ENCODE measurements around the gene POLN. TPM values are rescaled to one million over a fixed set of nuclear protein-coding genes. Genes with fewer than 3 reads are reported as not detected.
A peak's percentile ranks its signal among the peaks of the same experiment; 100 is the strongest.

The POLN gene
- polyA plus RNA-seq, 1 donor, result 6.6 TPM

DNA sequence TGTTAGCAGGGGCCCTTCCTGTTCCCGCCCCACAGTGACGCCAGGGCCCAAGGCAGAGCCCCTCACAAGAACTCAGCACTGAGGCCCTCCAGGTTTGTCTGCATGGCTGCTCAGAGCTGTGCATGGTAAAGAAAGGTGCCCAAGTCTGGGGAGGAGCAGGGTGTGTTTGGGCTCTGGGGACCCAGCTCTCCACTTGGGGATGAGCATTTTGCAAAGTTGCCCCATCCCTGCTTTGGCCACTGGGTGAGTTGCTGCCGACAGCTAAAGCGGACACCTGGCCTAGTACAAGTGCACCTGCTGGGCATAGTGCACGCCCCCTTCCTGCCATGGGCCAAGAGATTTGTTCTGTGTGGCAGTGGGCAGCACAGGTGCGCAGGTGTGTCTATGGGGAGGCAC, 22.0 kb upstream of the POLN start:
- DNase-seq, result no peak

DNA sequence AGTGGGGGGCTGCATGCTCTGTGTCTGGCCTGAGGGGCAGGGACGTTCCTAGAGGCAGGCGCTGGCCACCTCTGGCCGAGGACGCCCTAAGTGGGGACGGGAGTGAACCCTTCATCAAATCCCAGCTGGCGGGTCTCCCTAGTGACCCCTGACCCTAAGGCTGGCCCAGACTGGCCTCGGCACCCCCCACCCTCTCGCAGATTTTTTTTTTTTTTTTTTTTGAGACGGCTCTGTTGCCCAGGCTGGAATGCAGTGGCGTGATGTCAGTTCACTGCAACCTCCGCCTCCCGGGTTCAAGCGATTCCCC, 21.0 kb upstream of the POLN start:
- no peak for DNase-seq

DNA sequence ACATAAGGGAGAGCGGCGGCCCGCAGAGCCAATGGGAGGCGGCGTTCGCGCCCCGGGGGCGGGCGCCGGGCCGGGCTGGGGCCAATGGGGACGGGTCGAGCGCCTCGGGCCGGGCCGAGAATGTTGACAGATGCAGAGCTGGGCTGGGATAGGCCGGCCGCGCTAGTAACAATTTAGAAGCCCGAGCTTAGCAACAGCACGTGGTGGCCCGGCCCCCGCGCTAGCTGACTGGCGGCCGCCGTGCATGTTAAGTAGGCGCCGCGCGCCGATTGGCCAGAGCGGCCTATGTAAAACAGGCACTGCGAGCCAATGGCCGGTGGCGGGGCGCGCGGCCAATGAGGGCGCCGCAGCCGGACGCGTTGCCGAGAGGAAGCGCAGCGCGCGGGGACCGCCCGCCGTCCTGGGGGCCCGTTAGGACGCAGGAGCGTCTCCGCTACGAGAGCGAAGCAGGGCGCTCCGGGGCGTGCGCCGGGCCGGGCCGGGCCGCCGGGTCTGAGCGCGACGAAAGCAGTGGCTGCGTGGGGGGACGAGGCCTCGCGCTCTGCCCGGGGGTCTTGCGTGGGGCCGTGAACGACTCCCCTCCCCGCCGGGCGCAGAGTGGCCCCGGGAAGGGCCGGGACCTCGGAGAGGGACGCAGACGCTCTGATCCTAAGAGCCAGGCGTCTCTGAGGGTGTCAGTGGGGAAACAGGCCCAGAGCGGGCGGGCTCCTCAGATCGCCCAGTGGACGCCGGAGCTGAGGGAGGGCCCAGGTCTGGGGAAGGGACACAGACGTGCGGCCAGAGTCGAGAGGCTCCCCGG, 20.4 kb upstream of the POLN start:
- peak; percentile 99 for DNase-seq

DNA sequence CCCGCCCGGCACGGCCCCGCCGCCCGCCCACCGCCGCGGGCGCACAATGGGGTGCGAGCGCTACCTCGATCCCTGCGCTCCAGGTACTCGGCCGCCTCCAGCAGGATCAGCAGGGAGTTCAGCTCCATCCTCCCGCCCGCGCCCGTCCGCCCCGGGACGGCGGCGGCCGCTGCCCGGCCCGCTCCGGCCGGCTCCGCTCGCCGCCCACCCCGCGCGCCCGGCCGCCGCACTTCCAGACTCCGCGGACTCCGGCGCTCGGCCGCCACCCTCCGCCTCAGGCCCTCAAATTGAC, 19.9 kb upstream of the POLN start, which contains the start of gene MXD4:
TSS of gene MXD4 (minus strand) at position 257 of the 292 bp plus-strand sequence. CDS start at position 128, 129 bp downstream.
- DNase-seq, result no peak

DNA sequence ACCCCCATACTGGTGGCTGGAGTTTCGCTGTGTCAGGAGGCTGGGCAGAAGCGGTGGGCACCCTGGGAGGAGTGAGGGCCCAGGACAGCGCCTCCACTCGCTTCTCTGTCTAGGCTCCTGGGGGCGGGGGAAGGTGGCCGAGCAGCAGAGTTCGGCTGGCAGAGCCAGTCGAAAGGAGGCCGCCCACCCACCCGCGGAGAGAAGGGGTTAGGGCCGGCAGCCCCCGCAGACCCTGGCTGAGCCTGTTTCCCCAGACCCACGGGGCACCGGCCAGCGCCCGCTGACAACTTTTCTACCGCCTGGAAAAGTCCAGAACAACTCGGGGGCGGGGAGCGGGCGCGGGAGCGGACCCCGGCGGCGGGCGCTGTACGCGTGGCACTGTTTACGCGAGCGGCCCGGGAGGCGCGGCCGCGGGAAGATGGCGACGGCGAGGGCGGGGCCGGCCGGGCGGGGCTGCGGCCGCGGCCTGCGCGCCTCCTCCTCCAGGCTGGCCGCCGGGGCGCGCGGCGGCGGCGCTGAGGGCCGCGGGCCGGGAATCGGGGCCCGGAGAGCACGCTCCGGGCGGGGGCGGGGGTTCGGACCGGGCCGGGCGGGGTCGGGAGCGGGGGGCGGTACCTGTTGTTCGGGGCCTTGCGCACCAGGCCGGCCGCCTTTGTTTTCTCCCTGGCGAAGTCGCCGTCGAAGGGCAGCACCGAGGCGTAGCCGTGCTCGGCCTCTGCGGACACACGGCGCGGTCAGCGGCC, 19.4 kb upstream of the POLN start:
- peak; percentile 15 for DNase-seq

DNA sequence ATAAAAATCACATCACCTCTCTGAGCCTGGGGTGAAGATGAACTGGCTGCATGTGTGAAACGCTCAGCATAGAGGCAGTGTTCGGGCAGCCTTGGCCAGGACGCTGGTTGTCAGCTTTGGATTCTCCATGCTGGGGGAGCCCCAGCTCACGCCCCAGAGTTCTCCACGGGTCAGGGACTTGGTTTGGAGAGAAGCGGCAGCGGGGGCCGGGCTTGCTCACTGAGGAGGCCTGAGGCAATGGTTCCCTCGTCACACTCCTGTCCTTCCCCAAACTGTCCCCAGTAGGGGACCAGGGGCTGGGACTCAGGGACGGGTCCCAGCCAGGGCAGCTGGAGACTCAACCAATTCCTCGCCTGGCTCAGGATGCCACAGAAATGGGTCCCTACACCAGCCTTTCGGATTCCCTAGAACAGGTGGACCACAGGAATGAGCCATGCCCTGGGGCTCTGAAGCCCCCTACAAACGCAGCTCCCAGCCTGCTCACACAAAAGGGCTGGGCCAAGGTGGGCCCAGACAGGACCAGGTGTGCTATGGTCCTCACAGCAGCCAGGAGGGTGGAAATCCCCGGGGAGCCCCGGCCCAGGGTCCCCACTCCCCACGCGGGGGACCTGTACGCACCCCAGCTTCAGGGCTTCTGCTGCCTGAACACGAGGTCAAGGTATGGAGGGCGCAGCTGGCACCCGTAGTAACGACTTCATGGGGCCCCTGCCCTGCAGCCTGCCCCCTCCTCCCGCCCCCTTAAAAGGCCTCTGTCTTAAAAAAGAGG, 18.6 kb upstream of the POLN start:
- no peak for DNase-seq

DNA sequence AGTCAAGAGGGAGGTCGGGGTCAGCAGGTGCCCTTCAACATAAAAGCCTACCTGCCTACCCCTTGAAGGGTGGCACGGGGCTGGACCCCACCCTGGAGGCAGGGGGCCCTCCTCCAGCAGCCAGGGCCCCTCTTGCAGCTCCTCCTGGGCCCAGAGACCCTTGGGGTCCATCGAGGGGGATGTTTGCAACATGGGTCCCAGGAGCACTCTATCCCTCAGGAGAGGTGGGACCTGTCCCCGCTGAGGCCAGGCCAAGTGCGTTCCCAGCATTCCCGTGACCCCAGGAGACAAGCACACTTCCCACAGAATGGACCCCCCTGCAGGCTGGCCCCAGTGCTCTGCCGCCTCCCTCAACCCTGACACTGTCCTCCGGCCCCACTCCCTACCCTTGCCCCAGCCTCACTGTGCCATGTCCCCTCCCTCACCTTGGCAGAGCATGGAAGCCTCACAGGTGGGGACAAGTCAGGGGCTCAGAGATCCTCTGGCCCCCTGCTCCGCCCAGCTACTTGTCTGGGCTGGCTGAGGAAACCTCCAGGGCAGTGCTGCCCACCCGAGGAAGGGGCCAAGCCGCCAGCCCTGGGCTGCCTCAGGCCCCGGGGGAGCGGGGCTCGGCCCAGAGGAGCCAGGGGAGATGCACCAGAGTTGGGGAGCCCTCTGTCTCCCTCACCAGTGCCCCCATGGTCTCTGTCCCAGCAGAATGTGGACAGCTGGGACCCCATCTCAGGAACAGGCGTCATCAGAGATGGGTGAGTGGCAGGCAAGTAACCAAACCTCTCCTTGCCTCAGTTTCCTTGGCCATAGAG, 17.8 kb upstream of the POLN start:
- DNase-seq, result no peak

DNA sequence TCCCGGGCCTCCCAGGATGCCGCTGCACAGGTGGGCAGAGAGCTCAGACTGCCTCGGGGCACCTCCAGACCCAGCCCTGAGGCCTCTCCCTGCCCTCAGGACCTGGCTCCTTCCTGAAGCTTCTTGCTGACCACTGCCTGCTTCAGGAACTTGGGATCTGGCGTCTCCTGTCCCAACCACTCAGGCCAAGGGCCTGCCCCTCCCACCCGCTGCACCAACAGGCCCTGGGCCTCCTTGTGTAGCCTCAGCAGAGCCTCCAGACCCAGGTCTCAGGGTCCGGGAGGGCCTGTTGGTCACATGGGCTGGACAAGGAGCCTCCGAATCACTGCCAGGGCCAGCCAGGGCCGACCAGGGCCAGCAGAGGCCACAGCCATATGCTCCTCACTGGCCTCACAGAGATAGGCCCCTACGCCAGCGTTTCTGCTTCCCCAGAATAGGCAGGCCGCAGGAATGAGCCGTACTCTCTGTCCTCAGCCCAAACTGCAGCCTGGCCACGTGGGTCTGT, 17.2 kb upstream of the POLN start:
- DNase-seq, result no peak

DNA sequence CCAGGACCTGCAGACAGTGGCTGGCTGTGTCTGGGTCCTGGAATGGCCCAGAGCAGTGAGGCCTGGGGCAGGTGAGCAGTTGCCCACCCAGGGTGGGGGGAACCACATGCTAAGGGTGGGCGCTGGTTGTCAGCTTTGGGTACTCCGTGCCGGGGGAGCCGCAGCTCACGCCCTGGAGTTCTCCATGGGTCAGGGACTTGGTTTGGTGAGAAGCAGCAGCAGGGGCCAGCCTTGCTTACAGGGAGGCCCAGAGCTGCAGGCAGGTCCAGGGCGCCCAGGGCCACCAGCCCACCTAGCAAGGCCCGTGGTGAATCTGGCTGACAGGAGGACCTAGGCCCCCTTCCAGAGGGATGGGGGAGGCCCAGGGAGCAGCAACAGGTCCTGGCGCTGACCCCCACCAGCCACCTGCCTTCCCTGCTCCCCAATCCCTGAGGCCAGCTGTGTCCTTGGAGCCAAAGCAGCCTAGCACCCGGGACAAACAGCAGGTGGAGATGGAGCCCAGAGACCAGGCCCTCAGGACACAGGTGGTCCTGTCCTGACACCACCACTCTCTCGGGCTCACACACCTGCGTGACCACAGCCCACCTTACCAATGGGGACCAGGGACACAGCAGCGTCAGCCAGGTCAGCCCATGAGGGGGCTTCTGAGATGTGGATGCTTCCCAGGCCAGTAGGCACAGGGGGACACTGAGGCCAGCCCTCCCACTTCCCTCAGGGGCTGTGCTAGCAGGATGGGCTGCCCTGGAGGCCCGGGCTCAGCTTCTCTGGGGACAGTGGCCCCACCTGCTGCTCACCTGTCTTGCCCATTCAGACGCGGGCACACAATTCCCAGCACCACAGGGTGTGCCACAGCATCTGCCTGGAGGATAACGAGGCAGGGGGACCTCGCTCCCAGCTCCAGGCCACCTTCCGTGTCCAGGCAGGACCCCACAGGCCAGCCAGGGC, 16.4 kb upstream of the POLN start:
- no peak for DNase-seq

DNA sequence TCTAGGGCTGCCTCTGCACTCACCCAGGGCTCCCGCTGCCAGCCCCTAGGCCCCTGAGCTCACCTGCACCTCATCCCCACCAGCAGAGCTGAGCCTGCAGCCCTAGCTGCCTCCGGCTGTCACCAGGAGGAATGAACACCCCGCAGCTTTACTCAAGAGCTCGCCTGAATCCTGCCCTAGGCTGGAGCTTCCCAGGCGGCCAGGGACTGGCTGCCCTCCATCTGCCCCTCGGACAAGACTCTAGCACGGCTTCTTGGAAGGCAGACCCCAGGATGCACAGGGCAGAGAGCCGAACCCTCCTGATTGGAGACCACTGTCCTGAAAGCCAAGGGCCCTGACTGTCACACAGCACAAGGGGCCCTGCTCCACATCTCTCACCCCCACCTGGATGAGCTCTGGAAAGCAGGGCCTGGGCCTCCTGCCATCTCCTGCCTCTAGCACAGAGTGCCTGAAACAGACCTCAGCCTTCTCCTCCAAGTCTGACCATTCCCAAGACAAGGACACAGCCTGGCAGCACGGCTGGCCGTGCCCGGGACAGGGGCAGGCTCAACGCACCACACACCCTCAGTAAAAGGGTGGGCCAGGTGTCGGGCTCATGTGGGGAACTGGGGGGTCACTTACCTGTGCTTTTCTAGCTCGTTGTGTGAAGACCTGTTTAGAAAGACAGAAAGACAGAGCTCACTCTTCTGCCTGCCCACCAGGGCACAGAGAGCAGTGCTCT, 15.6 kb upstream of the POLN start:
- DNase-seq, result no peak

DNA sequence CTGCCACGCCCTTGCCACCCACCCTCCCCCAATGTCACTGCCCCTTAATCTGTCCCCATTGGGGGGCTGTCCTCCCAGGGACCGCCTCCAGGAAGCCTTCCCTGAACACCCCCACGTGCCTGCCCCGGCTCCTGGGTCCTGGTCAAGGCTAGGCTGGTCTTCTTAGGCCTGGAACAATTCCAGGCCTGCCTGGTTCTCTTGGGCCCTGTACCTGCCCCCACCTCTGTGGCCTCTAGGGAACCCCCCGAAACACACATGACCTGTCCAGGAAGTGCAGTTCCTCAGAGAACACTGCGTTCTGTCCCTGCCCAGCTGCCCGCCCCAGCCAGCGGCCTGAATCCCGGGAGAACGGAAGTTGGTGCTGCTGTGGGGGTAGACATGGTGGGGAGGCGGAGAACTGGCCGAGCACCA, 14.9 kb upstream of the POLN start:
- DNase-seq, result no peak

DNA sequence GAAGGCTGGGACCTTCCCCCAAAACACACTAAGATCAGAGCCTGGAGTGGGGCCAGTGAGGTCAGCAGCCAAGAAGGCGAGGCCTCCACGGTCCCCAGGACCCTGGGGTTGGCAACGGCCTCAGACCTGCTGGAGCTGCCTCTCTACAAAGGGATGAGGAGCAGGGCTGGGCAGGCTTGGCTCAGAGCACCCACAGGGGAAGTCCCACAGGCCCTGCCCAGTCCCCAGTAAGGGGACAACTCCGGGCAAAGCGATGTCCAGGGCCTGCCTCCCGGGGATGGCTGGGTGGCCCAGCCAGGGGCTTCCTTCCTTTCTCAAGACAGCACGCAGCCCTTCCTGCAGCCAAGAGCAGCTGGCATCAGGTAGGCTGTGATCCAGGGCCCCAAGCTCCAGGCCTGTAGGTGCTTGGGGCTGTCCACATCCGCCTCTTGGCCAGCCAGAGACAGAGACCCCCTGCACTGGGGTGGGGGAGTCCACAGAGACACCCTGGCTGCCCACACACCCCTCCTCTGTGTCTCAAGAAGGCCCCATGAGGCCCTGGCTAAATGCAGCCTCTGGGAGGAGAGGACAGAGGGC, 14.3 kb upstream of the POLN start:
- DNase-seq, result no peak

DNA sequence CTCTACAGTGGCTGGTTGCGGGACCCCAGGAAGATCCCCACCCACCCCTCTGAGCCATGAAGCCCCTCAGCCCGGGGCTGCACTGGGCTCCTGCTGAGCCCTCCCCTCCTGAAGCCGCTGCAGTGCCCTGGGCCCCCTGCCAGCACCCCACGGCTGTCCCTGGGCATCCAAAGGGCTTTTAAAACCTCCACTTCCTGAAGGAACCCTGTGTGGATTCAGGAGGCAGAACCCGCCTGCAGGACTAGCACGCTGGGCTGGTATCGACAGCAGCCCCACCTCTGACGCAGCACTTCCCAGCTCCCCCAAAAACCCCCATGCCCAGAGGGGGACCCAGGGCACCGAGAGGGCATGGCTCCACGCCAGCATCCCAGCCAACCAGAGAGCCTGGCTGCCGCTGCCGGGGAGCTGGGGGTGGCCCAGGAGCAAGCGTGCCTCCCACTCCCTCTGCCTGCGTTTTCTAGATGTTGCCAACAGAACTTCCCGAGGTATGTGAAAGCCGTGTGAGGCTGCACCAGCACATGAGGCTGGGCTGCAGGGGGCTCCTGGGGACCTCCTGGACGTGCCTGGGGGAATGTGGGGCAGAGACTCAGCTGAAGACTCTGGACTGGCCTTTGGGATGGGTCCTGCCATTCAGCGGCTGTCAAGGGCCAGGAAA, 13.7 kb upstream of the POLN start:
- peak; percentile 21 for DNase-seq

DNA sequence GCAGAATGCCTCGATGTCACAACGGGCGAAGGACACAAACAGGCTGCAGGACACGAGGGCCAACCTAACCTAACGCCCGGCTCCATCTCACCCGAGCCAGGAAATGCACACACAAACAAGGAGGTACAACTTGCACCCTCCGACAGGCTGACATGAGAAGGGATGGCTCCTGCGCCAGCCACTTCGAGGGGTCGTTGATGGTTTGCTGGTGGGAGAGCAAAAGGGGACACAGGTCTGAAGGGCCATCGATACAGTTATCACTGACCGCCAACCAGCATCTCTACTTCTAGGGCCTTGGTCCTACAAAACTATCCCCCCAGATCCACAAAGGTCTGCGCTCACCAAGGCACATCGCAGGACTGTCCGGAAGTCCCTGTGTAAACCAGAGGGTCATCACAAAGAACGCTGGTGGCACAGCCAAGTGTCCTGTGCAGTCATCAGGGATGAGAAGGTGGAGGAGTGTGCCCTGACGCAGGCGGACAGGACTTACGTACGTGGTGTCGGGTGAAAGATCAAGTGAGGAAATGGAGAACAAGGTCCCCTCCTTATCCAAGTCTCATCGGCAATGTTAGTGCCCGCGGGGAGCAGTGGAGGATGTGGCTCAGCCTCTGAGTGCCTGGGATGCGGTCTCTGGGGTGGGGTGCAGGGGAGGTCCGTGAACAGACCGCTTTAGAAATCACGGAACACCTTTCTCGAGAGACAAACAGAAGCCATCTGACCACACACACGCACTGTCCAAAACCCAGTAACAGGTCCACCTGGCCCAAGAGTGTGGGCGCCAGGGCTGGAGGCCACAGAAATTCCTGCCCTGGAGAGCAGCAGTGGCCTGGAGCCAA, 13.0 kb upstream of the POLN start:
- DNase-seq, result no peak

DNA sequence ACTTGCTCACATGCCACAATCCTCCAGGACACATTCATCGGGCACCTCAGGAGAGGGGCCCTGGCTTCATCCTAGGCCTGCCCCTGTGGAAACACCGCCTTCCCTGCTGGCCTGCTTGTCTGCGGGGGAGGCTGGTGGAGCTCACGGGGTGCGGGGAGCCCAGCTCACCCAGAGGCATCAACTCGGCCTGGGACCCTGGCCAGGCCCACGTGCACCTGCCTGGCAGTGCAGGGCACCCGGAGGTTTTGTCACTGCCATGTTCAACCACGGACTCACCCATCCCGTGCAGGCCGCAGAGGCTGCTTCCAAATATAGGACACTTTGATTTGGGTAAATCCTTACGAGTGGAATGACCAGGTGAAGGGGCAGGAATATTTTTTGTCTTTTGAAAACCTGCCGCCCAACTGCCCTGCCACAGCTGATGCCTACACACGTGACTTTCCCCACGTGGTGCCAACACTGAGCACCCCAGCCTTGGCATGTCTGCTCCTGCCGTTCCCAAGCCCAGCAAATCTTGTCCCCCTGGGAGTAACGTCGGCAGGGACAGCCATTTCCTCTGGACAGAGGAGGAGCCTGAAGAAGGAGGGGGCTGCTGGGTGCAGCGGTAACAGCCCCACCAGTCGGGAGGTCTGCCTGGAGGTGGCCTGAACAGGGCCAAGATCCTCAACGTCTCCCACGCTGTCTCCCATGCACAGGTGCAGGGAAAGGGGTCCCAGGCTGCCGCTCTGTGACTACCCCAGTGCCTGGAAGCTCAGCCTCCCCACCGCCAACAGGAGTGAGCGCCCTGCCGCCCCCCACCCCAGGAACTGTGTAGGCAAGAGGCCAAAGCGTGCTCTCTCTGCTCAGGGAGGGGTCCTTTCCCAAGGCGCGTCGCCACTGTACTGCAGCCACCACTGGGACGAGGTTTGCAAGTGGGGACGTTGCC, 11.5 kb upstream of the POLN start:
- no peak for DNase-seq

DNA sequence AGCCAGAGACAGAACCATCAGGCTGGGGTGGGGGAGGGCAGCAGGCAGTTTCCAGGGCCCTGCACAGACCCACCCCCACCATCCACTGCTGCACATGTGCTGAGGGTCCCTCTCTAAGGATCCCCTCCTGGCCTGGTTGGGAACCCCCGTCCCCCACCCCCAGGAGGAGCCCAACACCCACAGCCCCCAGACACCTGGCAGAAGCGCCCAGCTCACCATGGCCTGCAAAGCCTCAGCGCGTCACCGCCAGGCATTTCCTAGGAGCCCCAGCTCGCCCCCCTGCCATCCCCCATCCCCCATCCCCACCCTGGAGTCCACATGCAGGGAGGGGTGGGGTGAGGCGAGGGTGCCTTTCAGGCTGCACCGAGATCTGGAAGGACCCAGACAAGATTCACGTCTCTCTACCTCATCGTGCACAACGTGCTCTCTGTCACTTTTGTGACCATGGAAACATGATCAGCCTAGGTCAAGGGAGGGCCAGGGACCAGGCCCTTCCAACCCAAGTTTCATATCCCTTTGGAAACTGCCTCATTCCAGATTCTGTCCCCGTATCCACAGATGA, 10.7 kb upstream of the POLN start:
- no peak for DNase-seq
